Spleen (tissue), 7 donors: Measurements from ENCODE around the gene HIPK2.

ENCODE experiments used
- CTCF ChIP-seq, 11 experiments: fragments of 200-600 bp in 7 of 11; fragments of 450-650 bp in 4 of 11; sonication (generic) in 4 of 11; IDR thresholded peaks in 8 of 11; conservative IDR thresholded peaks in 3 of 11; 1 replicate in 7 of 11; 2 replicates in 4 of 11; pipeline versions ENCODE4 v1.4.0 to v1.8.0; 2016 to 2021; ENCODE audit warnings: antibody characterized with exemption in 11 of 11, inconsistent platforms in 4 of 11, mild to moderate bottlenecking in 1 of 11
- POLR2A ChIP-seq, 3 donors: fragments of 450-650 bp; IDR thresholded peaks; one replicate each; pipeline ENCODE4 v1.5.1; 2017; ENCODE audit warnings: antibody characterized with exemption in 3 of 3, mild to moderate bottlenecking in 1 of 3
- donor health status: DM: no; HTN: no; CAD: no; lungs with moderate emphysema.
- donor health status: DM: no; HTN: no; CAD: no.
- donor health status: DM: no; HTN: no; CAD: no.

- TF ChIP-seq CTCF (IDR thresholded peaks at IDR 0.05 in 8 of 11, conservative IDR thresholded peaks at IDR 0.05 in 3 of 11) = no peak
- TF ChIP-seq POLR2A (IDR thresholded peaks at IDR 0.05) = no peak
Measured at GRCh38 chr7:139698844-139699243, 79.0 kb downstream of the HIPK2 start.
